Measurements from ENCODE around the gene SHANK3. TPM values are rescaled to one million over a fixed set of nuclear protein-coding genes. Genes with fewer than 3 reads are reported as not detected.

Gene SHANK3
- total and polyA plus RNA-seq, 4 donors, result 1.1 to 10.0 (median 5.8) TPM

- peak overlapping the region; percentile 98 for H3K27ac ChIP-seq (ENCODE audit: low read depth in 1 of 2, low read length in 2 of 2)
- no peak for DNase-seq (ENCODE audit: low spot score)
These were observed 25.3 kb downstream of the SHANK3 start for GRCh38 chr22:50697667-50698506.

GRCh38 chr22:50698546-50698945, 25.9 kb downstream of the SHANK3 start:
- H3K27ac ChIP-seq (ENCODE audit: low read depth in 1 of 2, low read length in 2 of 2), result peak overlapping the region; percentile 98
- DNase-seq (ENCODE audit: low spot score), result no peak
- peaks cover 0 to 6% (median under 1%) of the 10 kb centered on the region in 4 donors for H3K36me3 ChIP-seq (ENCODE audit: control insufficient read depth in 4 of 4, insufficient read depth in 3 of 4, low read depth in 1 of 4, low read length in 3 of 4)
- peak overlapping the region in 1 of 2 donors; percentile 49 for H3K9ac ChIP-seq (ENCODE audit: low read depth in 1 of 2, low read length in 2 of 2)
- H3K27me3 ChIP-seq (ENCODE audit: control insufficient read depth in 4 of 4, insufficient read depth in 4 of 4, low read length in 3 of 4), result no peaks in the 10 kb centered on the region
- H3K9me3 ChIP-seq (ENCODE audit: control insufficient read depth in 4 of 4, low read length in 3 of 4), result no peaks in the 10 kb centered on the region
- WGBS, result 31% methylated on average over 12 of the region's 12 CpGs
- H3K4me3 ChIP-seq (ENCODE audit: low read depth in 1 of 3, low read length in 3 of 3), result peak overlapping the region in 2 of 3 donors; percentile 71 to 74
- H3K4me1 ChIP-seq (ENCODE audit: control insufficient read depth in 4 of 4, insufficient read depth in 4 of 4, low read length in 3 of 4), result peaks cover 17 to 68% (median 49%) of the 10 kb centered on the region in 4 donors
- no peak for TF ChIP-seq SP1 (IDR thresholded peaks at IDR 0.05)
- peak; percentile 7 for TF ChIP-seq NR2F2 (IDR thresholded peaks at IDR 0.05)

More at GRCh38 chr22:50697667-50698506, 25.3 kb downstream of the SHANK3 start:
- 32% methylated on average over 54 of the region's 54 CpGs for WGBS
- Histone ChIP-seq H3K4me1 (ENCODE audit: control insufficient read depth in 4 of 4, insufficient read depth in 4 of 4, low read length in 3 of 4) (peaks cover 17 to 61% (median 46%) of the 10 kb centered on the region in 4 donors), H3K9ac (ENCODE audit: low read depth in 1 of 2, low read length in 2 of 2) (peak overlapping the region in 1 of 2 donors; percentile 77), H3K36me3 (ENCODE audit: control insufficient read depth in 4 of 4, insufficient read depth in 3 of 4, low read depth in 1 of 4, low read length in 3 of 4) (peaks cover 0 to 3% (median 0%) of the 10 kb centered on the region in 4 donors), H3K4me3 (ENCODE audit: low read depth in 1 of 3, low read length in 3 of 3) (peak overlapping the region; percentile 38 to 74 (median 71)), H3K27me3 (ENCODE audit: control insufficient read depth in 4 of 4, insufficient read depth in 4 of 4, low read length in 3 of 4) (no peaks in the 10 kb centered on the region), H3K9me3 (ENCODE audit: control insufficient read depth in 4 of 4, low read length in 3 of 4) (no peaks in the 10 kb centered on the region)
- TF ChIP-seq FOXA2 (IDR thresholded peaks at IDR 0.05) (no peak), EGR1 (IDR thresholded peaks at IDR 0.05; ENCODE audit: low read depth in 2 of 2) (no peak), RAD21 (IDR thresholded peaks at IDR 0.05) (no peak), SP1 (IDR thresholded peaks at IDR 0.05) (no peak), REST (IDR thresholded peaks at IDR 0.05) (no peak), ZBTB33 (IDR thresholded peaks at IDR 0.05) (no peak)

DNA sequence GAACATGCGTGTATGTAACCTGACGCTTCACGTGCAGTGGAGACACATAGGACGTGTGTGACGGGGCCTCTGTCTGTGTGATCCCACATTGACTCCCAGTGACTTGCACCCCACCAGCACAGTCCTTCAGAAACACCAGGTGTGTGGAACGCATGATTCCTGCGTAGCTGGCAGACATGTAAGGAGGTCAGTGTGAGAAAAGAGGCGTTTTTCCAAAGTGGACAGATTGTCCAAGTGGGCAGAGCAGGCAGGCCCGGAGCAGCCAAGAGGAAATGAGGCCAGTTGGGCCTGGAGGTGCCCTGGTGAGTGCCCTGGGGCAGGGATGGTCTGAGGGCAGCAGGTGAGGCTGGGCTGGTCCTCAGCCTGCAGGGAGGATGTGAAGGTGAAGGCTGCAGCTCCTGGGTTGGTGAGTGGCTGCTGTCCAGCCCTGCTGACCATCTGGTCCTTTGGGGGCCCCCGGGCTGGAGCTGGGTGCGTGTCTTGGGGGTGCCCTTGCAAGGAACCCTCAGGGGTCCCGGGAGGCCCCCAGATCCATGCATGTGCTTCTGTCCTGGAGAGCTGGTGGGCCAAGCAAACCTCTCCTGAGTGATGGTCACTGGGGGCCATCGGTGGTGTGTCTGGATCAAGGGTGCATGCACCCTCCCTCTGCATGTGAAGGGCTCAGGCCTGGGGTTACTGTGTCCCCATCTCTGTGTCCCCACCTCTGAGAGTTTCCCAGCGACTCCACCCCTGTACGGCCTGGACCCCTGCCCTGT, 26.6 kb downstream of the SHANK3 start:
- Histone ChIP-seq H3K9me3 (ENCODE audit: control insufficient read depth in 4 of 4, low read length in 3 of 4) (no peaks in the 10 kb centered on the region), H3K4me1 (ENCODE audit: control insufficient read depth in 4 of 4, insufficient read depth in 4 of 4, low read length in 3 of 4) (peaks cover 17 to 73% (median 52%) of the 10 kb centered on the region in 4 donors), H3K27ac (ENCODE audit: low read depth in 1 of 2, low read length in 2 of 2) (peak overlapping the region; percentile 98), H3K27me3 (ENCODE audit: control insufficient read depth in 4 of 4, insufficient read depth in 4 of 4, low read length in 3 of 4) (no peaks in the 10 kb centered on the region), H3K4me3 (ENCODE audit: low read depth in 1 of 3, low read length in 3 of 3) (no peak overlapping the region), H3K9ac (ENCODE audit: low read depth in 1 of 2, low read length in 2 of 2) (peak overlapping the region in 1 of 2 donors; percentile 49), H3K36me3 (ENCODE audit: control insufficient read depth in 4 of 4, insufficient read depth in 3 of 4, low read depth in 1 of 4, low read length in 3 of 4) (peaks cover 0 to 6% (median under 1%) of the 10 kb centered on the region in 4 donors)
- no peak for TF ChIP-seq MAX (IDR thresholded peaks at IDR 0.05)
- TF ChIP-seq JUND (IDR thresholded peaks at IDR 0.05), result no peak
- no peak for TF ChIP-seq SP1 (IDR thresholded peaks at IDR 0.05)
- TF ChIP-seq, protein P1, sequence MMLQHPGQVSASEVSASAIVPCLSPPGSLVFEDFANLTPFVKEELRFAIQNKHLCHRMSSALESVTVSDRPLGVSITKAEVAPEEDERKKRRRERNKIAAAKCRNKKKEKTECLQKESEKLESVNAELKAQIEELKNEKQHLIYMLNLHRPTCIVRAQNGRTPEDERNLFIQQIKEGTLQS (IDR thresholded peaks at IDR 0.05), result no peak
- TF ChIP-seq CTCF (IDR thresholded peaks at IDR 0.05; ENCODE audit: low read depth, low read length, missing input control), result no peak
- peak; percentile 6 for TF ChIP-seq NR2F2 (IDR thresholded peaks at IDR 0.05)
- no peak for TF ChIP-seq HNF4G (IDR thresholded peaks at IDR 0.05)
- TF ChIP-seq RXRA (IDR thresholded peaks at IDR 0.05), result no peak
- TF ChIP-seq EGR1 (IDR thresholded peaks at IDR 0.05; ENCODE audit: low read depth in 2 of 2), result no peak
- 51% methylated on average over 15 of the region's 15 CpGs for WGBS
- DNase-seq (ENCODE audit: low spot score), result no peak

Measured in liver (tissue), 9 donors.